ENCODE measurements around the gene FRS2.

FRS2 gene

GRCh38 chr12:69502345-69503081 lies 32.3 kb downstream of the FRS2 start:
- no peak for DNase-seq (ENCODE audit: low spot score)

GRCh38 chr12:69508091-69508490 lies 37.9 kb downstream of the FRS2 start:
- no peak for DNase-seq (ENCODE audit: low spot score)

- no peak for DNase-seq (ENCODE audit: low spot score)
These were observed 38.4 kb downstream of the FRS2 start for GRCh38 chr12:69508621-69509020.

- no peak for DNase-seq (ENCODE audit: low spot score)
These were observed 39.1 kb downstream of the FRS2 start for GRCh38 chr12:69509308-69509736.

GRCh38 chr12:69509904-69510827 lies 40.0 kb downstream of the FRS2 start:
- DNase-seq (ENCODE audit: low spot score), result no peak

GRCh38 chr12:69511016-69511415 lies 40.8 kb downstream of the FRS2 start:
- DNase-seq (ENCODE audit: low spot score), result no peak

- no peak for DNase-seq (ENCODE audit: low spot score)
These were observed 41.5 kb downstream of the FRS2 start for GRCh38 chr12:69511469-69512267.

- DNase-seq (ENCODE audit: low spot score), result no peak
These were observed 42.6 kb downstream of the FRS2 start for GRCh38 chr12:69512820-69513219.

GRCh38 chr12:69513297-69513696 lies 43.1 kb downstream of the FRS2 start:
- DNase-seq (ENCODE audit: low spot score), result no peak

- no peak for DNase-seq (ENCODE audit: low spot score)
These were observed 43.9 kb downstream of the FRS2 start for GRCh38 chr12:69514111-69514510.

GRCh38 chr12:69514845-69515244 lies 44.7 kb downstream of the FRS2 start:
- no peak for DNase-seq (ENCODE audit: low spot score)

- no peak for DNase-seq (ENCODE audit: low spot score)
These were observed 45.3 kb downstream of the FRS2 start for GRCh38 chr12:69515394-69515930.

- DNase-seq (ENCODE audit: low spot score), result no peak
These were observed 46.8 kb downstream of the FRS2 start for GRCh38 chr12:69516950-69517349.

- no peak for DNase-seq (ENCODE audit: low spot score)
These were observed 47.2 kb downstream of the FRS2 start for GRCh38 chr12:69517406-69517805.

- no peak for DNase-seq (ENCODE audit: low spot score)
These were observed 49.7 kb downstream of the FRS2 start for GRCh38 chr12:69519871-69520270.

- DNase-seq (ENCODE audit: low spot score), result no peak
These were observed 53.5 kb downstream of the FRS2 start for GRCh38 chr12:69523433-69524330.

- no peak for DNase-seq (ENCODE audit: low spot score)
These were observed 54.1 kb downstream of the FRS2 start for GRCh38 chr12:69524331-69524630.

- DNase-seq (ENCODE audit: low spot score), result no peak
These were observed 54.7 kb downstream of the FRS2 start for GRCh38 chr12:69524755-69525469.

- no peak for DNase-seq (ENCODE audit: low spot score)
These were observed 57.5 kb downstream of the FRS2 start for GRCh38 chr12:69527506-69528272.

GRCh38 chr12:69529021-69529420 lies 58.8 kb downstream of the FRS2 start:
- no peak for DNase-seq (ENCODE audit: low spot score)

All from CD4-positive, alpha-beta T cell treated with Interleukin-6 at 100 ng/mL for 8 hours (primary cell).